Endometrium (tissue), 2 donors: ENCODE measurements around the gene MED15.
"Not testable (repeated sequence)": the region's sequence is repeated elsewhere in the genome, so short reads cannot be mapped to it uniquely, and the experiment has no call there.

Source experiments
- FAIRE-seq: peaks from 2 replicates; lab custom pipeline; 2012; peaks lifted over from hg19 to GRCh38; lab: Jason Lieb, UNC
- donor health status: control.
- donor health status: control.

Gene MED15

GRCh38 chr22:20483143-20483506, 24.3 kb upstream of the MED15 start:
- not testable (repeated sequence) for FAIRE-seq

DNA sequence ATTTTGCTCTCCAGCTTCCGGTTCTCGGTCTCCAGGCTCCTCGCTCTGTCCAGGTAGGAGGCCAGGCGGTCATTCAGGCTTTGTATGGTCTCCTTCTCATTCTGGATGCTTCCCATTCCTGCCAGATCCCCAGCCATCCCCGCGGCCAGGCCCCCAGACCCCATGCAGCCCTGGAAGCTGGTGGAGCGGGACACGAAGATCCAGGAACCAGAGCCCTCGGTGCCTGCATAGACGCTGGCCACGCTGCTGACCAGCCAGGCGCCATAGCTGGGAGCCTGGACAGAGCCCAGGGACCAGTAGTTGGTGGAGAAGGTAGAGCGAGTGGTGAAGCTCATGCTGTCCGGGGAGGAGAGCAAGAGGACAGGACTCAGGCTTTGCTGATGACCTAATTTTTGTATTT, 23.6 kb upstream of the MED15 start:
- no peak for FAIRE-seq

GRCh38 chr22:20484948-20485683, 22.3 kb upstream of the MED15 start:
- FAIRE-seq, result no peak

GRCh38 chr22:20486229-20486628, 21.2 kb upstream of the MED15 start:
- no peak for FAIRE-seq

DNA sequence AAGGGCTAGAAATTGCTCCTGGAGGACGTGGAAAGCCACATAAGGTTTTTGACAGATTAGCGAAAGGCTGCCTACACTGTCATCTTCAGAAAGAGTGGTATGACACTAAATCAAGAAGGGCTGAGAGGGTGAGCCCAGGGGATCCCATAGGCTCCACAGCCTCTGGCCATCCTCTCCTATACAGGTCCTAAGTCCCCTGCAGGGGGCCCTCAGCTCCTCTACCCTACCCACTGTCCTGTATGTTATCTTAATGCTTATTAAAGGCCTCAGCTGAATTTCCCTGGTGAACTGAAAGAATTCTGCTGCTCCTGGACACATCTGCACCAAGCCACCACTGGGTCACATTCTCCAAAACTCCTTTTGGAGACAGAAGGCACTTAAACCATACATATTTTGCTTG, 19.7 kb upstream of the MED15 start:
- no peak for FAIRE-seq

DNA sequence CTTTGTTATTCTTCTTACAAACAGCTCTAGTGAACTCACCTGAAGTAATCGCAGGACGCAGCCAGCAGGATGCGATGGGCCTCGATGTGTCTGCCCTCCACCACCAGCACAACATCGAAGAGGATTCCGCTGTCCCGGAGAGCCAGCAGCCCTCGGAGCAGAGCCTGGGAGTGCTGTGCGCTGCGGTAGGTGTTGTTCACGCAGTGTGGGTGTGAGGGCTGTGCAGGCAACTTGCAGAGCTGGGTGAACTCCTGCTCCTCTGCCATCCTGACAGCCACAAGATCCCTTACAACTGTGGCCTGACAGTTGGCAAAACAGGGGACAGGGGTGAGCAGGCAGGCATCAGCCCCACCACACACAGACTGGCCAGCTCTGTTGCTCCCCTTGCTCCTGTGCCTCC, 18.5 kb upstream of the MED15 start:
- FAIRE-seq, result no peak

DNA sequence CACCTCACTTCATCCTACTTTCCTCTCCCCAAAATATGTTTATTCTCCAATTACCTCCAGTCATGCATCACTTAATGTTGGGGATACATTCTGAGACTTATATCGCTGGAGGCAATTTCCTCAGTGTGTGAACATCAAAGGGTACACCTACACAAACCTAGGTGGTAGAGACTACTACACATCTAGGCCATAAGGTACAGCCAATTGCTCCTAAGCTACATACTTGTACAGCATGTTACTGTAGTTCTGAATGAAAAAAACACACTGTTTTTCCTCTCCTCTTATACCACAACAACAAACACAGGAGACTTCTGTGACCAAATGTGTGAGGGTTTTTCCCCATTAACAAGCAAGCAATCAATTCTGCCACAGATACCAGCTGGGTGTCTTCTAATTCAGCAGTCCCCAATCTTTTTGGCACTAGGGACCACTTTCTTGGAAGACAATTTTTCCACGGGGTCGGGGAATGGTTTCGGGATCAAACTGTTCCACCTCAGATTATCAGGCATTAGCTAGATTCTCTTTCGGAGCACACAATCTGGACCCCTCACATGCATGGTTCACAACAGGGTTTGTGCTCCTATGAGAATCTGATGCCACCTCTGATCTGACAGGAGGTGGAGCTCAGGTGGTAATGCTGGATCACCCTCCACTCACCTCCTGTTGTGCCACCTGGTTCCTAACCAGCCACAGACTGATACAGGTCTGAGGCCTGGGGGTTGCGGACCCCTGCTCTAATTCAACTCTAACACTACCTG, 17.0 kb upstream of the MED15 start:
- FAIRE-seq, result no peak

GRCh38 chr22:20490941-20491307, 16.5 kb upstream of the MED15 start:
- FAIRE-seq, result no peak

- FAIRE-seq, result no peak
These were observed 16.1 kb upstream of the MED15 start for GRCh38 chr22:20491346-20491745.

GRCh38 chr22:20494978-20495860, 12.2 kb upstream of the MED15 start, which contains the start of gene KLHL22:
Gene KLHL22 (minus strand): TSS chr22:20495795. CDS start chr22:20489211, 6,584 bp downstream.
- FAIRE-seq, result no peak

- no peak for FAIRE-seq
These were observed 11.3 kb upstream of the MED15 start for GRCh38 chr22:20495861-20496681.

GRCh38 chr22:20497426-20497825, 10.0 kb upstream of the MED15 start:
- FAIRE-seq, result no peak

DNA sequence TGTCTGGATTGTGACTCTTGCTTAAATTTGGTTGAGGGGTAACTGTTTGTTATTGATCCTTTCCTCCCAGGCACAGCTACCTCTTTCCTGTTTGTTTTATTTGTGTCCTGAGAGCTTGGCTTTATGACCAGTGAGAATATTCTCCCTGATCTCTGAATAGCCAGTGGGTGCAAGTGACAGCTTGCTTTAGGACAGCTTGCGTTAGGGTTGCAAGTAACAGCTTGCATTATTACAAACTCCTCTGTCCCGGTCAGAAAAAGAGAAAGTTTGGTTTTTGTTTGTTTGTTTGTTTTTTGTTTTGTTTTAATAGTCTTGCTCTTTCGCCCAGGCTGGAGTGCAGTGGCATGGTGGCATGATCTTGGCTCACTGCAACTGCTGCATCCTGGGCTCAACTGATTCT, 8.5 kb upstream of the MED15 start:
- no peak for FAIRE-seq

DNA sequence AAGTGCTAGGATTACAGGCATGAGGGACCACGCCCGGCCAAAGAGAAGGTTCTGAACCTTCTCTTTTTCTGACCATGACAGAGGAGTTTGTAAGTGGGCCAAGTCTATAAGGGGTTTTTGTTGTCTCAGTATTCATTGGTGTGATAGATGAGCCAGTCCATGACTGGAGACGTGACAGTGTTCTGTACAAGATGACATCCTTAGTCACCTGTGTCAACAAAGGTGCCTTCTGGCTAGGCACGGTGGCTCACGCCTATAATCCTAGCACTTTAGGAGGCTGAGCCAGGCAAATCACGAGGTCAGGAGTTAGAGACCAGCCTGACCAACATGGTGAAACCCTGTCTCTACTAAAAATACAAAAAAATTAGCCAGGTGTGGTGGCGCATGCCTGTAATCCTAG, 7.6 kb upstream of the MED15 start:
- no peak for FAIRE-seq

DNA sequence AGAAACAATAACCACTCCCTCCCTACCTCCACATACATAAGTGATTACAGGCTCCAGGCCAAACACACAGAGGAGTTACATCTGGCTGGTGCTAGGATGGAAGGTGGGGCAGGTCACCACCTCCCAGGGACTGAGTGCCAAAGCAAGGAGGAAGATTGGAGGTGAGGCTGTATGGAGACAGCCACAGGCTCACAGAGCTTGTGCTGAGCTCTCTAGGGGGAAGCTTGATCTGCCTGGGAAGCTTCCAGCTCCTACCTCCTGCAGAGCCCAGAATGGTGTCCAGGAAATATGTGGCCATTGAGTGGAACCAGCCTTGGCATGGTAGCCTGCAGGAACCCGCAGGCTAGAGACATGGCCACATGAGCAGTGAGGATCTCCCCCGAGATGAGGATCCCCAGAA, 3.6 kb upstream of the MED15 start:
- FAIRE-seq, result no peak

GRCh38 chr22:20504293-20504922, 3.0 kb upstream of the MED15 start:
- not testable (repeated sequence) for FAIRE-seq

DNA sequence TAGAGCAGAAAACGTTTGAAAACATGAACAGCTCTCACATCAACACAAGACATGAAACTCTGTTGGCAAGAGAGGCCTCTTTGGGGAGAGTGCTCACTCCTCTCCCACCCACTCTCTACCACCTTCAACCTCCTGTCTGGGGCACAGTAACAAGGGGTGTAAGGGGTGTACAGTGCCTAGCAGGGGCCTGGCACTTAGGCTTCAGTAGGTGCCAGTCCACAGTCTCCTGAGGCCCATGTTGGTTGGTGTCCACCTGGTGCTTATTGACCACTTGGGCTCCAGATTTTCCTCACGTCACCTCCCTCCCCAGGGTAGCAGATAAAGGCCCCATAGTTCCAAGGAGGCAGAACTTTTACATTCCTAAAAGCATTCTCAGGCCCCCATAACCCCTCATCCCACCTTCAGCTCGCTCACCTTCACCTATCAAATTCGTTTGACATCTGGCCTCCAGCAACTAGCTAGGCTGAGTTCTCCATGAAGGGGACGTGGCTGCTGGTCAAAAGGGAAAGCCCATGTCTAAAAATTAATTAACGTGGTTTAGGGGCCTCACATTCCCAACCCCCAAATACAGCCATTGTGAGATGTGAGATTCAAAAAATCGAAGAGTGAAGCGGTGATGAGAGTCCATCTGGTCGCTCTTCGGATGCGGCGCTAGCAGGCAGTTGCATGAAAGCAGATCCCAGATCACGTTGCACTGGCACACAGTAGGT, 712 bp upstream of the MED15 start:
- FAIRE-seq, result no peak

DNA sequence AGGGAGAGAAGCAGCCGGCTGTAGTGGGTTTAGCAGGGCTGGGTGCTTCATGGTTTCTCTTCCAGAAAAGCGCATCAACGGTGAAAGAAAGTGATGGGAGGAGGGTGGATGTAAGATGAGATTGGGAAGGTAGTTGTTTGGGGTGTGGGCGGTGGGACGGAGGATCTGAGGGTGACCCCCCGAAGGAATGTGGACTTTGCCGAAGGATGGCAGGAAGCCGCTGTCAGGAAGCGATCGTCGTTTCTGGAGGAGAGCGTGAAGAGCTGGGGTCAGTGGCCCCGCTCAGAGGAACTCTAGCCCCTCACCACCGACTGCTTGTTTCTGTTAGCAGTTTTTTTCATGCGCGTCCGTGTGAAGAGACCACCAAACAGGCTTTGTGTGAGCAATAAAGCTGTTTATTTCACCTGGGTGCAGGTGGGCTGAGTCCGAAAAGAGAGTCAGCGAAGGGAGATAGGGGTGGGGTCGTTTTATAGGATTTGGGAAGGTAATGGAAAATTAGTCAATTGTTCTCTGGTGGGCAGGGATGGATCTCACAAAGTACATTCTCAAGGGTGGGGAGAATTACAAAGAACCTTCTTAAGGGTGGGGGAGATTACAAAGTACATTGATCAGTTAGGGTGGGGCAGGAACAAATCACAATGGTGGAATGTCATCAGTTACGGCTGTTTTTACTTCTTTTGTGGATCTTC, 801 bp downstream of the MED15 start:
- not testable (repeated sequence) for FAIRE-seq

DNA sequence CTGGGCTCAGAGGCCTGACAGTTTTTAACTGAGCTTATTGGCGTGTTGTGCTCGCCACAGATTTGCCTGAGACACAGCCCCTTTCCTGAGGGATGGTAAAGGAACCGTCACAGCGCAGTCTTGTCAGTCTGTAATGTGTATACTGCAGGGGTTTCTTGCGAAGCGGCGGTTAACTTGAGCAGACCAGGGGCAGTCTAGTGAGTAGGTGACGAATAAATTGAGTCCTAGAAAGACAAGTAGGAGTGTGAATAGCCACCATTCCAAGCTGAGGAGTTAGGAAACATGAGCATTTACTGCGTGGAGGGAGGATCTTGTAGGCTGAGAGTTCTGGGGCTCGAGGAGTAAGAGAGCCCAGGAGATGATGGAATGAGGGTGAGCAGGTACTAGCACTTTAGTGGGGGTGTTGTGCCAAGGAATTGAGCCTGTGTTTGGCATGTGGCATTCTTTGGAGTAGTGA, 1.4 kb downstream of the MED15 start:
- no peak for FAIRE-seq
